HG02642 (cell line): ENCODE measurements around the gene NID2.

Experiments used
- ATAC-seq: cut with Tn5 transposase; IDR thresholded peaks from one replicate; pipeline ENCODE4 v1.9.1; 2021; ENCODE audit warnings: mild to moderate bottlenecking; ENCODE audit not compliant: unreplicated experiment, poor library complexity

The NID2 gene

GRCh38 chr14:51967521-51967920 is 101.3 kb downstream of the NID2 start:
- no peak for ATAC-seq

DNA sequence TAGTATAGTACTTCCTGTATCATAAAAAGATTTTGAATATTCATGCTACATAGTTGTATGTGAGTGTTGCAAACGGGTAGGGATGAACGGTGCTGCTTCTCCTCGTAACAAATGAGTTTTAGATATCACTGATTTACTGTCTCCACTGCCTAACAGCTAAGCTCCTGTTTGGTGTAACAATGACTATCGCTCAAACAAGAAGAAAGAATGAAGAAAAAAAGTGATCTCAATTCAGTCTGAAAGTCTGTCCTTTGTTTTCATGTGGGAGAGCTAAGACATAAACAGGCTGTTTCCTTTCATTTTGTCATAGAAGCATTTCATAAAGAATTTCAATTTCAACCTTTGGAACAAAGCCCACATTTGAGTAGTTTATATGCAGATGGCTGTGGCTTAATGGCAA is 105.6 kb downstream of the NID2 start:
- no peak for ATAC-seq

- ATAC-seq: no peak
These were observed 106.1 kb downstream of the NID2 start for GRCh38 chr14:51962711-51963110.

GRCh38 chr14:51960866-51961265 is 108.0 kb downstream of the NID2 start:
- ATAC-seq: no peak

DNA sequence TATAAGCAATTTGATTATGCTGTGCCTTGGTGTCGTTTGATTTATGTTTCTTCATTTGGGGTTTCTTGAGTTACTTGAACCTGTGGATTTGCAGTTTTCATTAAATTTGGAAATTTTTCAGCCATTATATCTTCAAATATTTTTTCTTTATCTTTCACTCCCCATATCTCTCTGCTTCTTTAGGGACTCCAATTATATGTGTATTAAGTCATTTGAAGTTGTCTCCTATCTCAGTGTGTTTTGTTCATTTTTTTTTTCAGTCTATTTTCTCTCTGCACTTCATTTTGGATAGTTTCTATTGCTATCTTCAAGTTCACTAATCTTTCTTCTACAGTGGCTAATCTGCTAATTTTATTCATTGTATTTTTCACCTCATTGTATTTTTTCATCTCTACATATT is 108.9 kb downstream of the NID2 start:
- no peak for ATAC-seq

DNA sequence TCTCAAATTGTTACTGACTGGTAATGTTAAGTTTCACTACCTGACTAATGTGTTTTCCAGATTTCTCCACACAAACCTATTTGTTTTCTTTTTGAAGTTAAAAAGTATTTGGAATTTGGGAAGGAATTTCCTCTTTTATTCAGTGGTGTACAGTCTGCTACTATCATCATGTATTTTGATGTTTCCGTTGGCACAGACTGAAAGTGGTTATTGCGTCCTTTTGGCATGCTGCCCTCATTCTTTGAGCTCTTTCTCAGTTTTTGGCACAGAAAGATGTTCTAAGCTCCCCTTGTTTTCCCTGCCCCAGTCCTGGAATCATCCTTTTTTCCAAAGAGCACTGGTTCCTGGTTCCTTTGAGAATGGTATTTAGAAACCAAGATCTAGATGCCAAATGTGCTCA is 110.9 kb downstream of the NID2 start:
- no peak for ATAC-seq
